Activated naive CD8-positive, alpha-beta T cell treated with anti-CD3 and anti-CD28 coated beads for 36 hours (primary cell): ENCODE measurements around the gene CD55. TPM values are rescaled to one million over a fixed set of nuclear protein-coding genes. Genes with fewer than 3 reads are reported as not detected.

Experiments used
- DNase-seq: peaks from one replicate; pipeline ENCODE4 v3.0.0; 2021
- H3K27ac Mint-ChIP-seq: one replicate; pipeline ENCODE4 v1.8.0; 2022; ENCODE audit warnings: mild to moderate bottlenecking, moderate library complexity, mixed read lengths
- H3K27me3 Mint-ChIP-seq: one replicate; pipeline ENCODE4 v1.8.0; 2022; ENCODE audit warnings: mild to moderate bottlenecking, mixed read lengths
- H3K36me3 Mint-ChIP-seq: one replicate; pipeline ENCODE4 v1.8.0; 2021; ENCODE audit warnings: mild to moderate bottlenecking, mixed read lengths
- H3K4me1 Mint-ChIP-seq: one replicate; pipeline ENCODE4 v1.8.0; 2021; ENCODE audit warnings: mixed read lengths
- H3K4me3 Mint-ChIP-seq: one replicate; pipeline ENCODE4 v1.8.0; 2022; ENCODE audit warnings: mild to moderate bottlenecking, moderate library complexity, mixed read lengths
- H3K9me3 Mint-ChIP-seq: one replicate; pipeline ENCODE4 v1.8.0; 2022; ENCODE audit warnings: mixed read lengths
- total RNA-seq, 2 experiments: library from RNA; stranded (reverse); gene quantifications; one replicate each; pipeline ENCODE4 v1.2.3, GENCODE V29; 2021

Gene CD55
- total RNA-seq, 2 experiments from 2014 or later: 84.0 to 84.1 TPM

GRCh38 chr1:207331354-207332313, 10.2 kb downstream of the CD55 start:
- DNase-seq: no peak
- peaks cover 67% of the 10 kb centered on the region for H3K4me1 Mint-ChIP-seq
- no peak overlapping the region for H3K27ac Mint-ChIP-seq
- no peak overlapping the region for H3K4me3 Mint-ChIP-seq
- peaks cover 2% of the 10 kb centered on the region for H3K27me3 Mint-ChIP-seq
- peaks cover 44% of the 10 kb centered on the region for H3K9me3 Mint-ChIP-seq
- peaks cover 90% of the 10 kb centered on the region for H3K36me3 Mint-ChIP-seq

- Mint-ChIP-seq H3K27me3 (peaks cover 5% of the 10 kb centered on the region), H3K9me3 (peaks cover 54% of the 10 kb centered on the region), H3K4me3 (no peak overlapping the region), H3K36me3 (peaks cover 90% of the 10 kb centered on the region), H3K27ac (peak overlapping the region; percentile 83), H3K4me1 (peaks cover 67% of the 10 kb centered on the region)
- no peak for DNase-seq
Observed at GRCh38 chr1:207333009-207333600, 11.6 kb downstream of the CD55 start.

GRCh38 chr1:207333620-207334019, 12.1 kb downstream of the CD55 start:
- peak overlapping the region; percentile 83 for H3K27ac Mint-ChIP-seq
- no peak for DNase-seq
- H3K4me1 Mint-ChIP-seq: peaks cover 65% of the 10 kb centered on the region
- peaks cover 5% of the 10 kb centered on the region for H3K27me3 Mint-ChIP-seq
- H3K9me3 Mint-ChIP-seq: peaks cover 52% of the 10 kb centered on the region
- no peak overlapping the region for H3K4me3 Mint-ChIP-seq
- H3K36me3 Mint-ChIP-seq: peaks cover 88% of the 10 kb centered on the region

- Mint-ChIP-seq H3K36me3 (peaks cover 88% of the 10 kb centered on the region), H3K27me3 (peaks cover 5% of the 10 kb centered on the region), H3K4me3 (no peak overlapping the region), H3K27ac (peak overlapping the region; percentile 95), H3K4me1 (peaks cover 61% of the 10 kb centered on the region), H3K9me3 (peaks cover 49% of the 10 kb centered on the region)
- DNase-seq: no peak
Observed at GRCh38 chr1:207334337-207334736, 12.9 kb downstream of the CD55 start.

- DNase-seq: no peak
- Mint-ChIP-seq H3K27me3 (peaks cover 5% of the 10 kb centered on the region), H3K4me3 (peak overlapping the region; percentile 2), H3K9me3 (peaks cover 48% of the 10 kb centered on the region), H3K27ac (peak overlapping the region; percentile 95), H3K36me3 (peaks cover 87% of the 10 kb centered on the region), H3K4me1 (peaks cover 58% of the 10 kb centered on the region)
Observed at GRCh38 chr1:207335138-207335537, 13.7 kb downstream of the CD55 start.

GRCh38 chr1:207335695-207336363, 14.4 kb downstream of the CD55 start:
- Mint-ChIP-seq H3K36me3 (peaks cover 88% of the 10 kb centered on the region), H3K9me3 (peaks cover 49% of the 10 kb centered on the region), H3K27me3 (peaks cover 5% of the 10 kb centered on the region), H3K27ac (peak overlapping the region; percentile 95), H3K4me3 (peak overlapping the region; percentile 19), H3K4me1 (peaks cover 56% of the 10 kb centered on the region)
- no peak for DNase-seq

GRCh38 chr1:207336559-207337467, 15.3 kb downstream of the CD55 start:
- peaks cover 90% of the 10 kb centered on the region for H3K36me3 Mint-ChIP-seq
- DNase-seq: peak; percentile 62
- peak overlapping the region; percentile 95 for H3K27ac Mint-ChIP-seq
- H3K27me3 Mint-ChIP-seq: peaks cover 5% of the 10 kb centered on the region
- H3K4me3 Mint-ChIP-seq: peak overlapping the region; percentile 56
- peaks cover 58% of the 10 kb centered on the region for H3K9me3 Mint-ChIP-seq
- H3K4me1 Mint-ChIP-seq: peaks cover 65% of the 10 kb centered on the region

- Mint-ChIP-seq H3K27ac (peak overlapping the region; percentile 87), H3K9me3 (peaks cover 42% of the 10 kb centered on the region), H3K4me3 (peak overlapping the region; percentile 42), H3K4me1 (peaks cover 74% of the 10 kb centered on the region), H3K27me3 (no peaks in the 10 kb centered on the region), H3K36me3 (peaks cover 95% of the 10 kb centered on the region)
- no peak for DNase-seq
Observed at GRCh38 chr1:207342332-207342731, 20.9 kb downstream of the CD55 start.

- no peak for DNase-seq
- peak overlapping the region; percentile 87 for H3K27ac Mint-ChIP-seq
- no peak overlapping the region for H3K4me3 Mint-ChIP-seq
- no peaks in the 10 kb centered on the region for H3K27me3 Mint-ChIP-seq
- H3K4me1 Mint-ChIP-seq: peaks cover 76% of the 10 kb centered on the region
- H3K36me3 Mint-ChIP-seq: peaks cover 96% of the 10 kb centered on the region
- peaks cover 44% of the 10 kb centered on the region for H3K9me3 Mint-ChIP-seq
Observed at GRCh38 chr1:207343675-207344074, 22.2 kb downstream of the CD55 start.

GRCh38 chr1:207344221-207344620, 22.7 kb downstream of the CD55 start:
- Mint-ChIP-seq H3K27me3 (no peaks in the 10 kb centered on the region), H3K27ac (peak overlapping the region; percentile 87), H3K9me3 (peaks cover 46% of the 10 kb centered on the region), H3K4me1 (peaks cover 76% of the 10 kb centered on the region), H3K36me3 (peaks cover 96% of the 10 kb centered on the region), H3K4me3 (peak overlapping the region; percentile 19)
- no peak for DNase-seq

GRCh38 chr1:207345644-207346477, 24.4 kb downstream of the CD55 start:
- Mint-ChIP-seq H3K27ac (peak overlapping the region; percentile 72), H3K4me3 (peak overlapping the region; percentile 48)
- no peak for DNase-seq

GRCh38 chr1:207346513-207346912, 25.0 kb downstream of the CD55 start:
- H3K9me3 Mint-ChIP-seq: peaks cover 49% of the 10 kb centered on the region
- H3K4me1 Mint-ChIP-seq: peaks cover 83% of the 10 kb centered on the region
- DNase-seq: no peak
- H3K4me3 Mint-ChIP-seq: no peak overlapping the region
- H3K36me3 Mint-ChIP-seq: peaks cover 96% of the 10 kb centered on the region
- no peaks in the 10 kb centered on the region for H3K27me3 Mint-ChIP-seq
- peak overlapping the region; percentile 72 for H3K27ac Mint-ChIP-seq

More at GRCh38 chr1:207345644-207346477, 24.4 kb downstream of the CD55 start:
- H3K9me3 Mint-ChIP-seq: peaks cover 50% of the 10 kb centered on the region
- H3K27me3 Mint-ChIP-seq: no peaks in the 10 kb centered on the region
- H3K4me1 Mint-ChIP-seq: peaks cover 84% of the 10 kb centered on the region
- peaks cover 97% of the 10 kb centered on the region for H3K36me3 Mint-ChIP-seq

- Mint-ChIP-seq H3K27me3 (no peaks in the 10 kb centered on the region), H3K4me1 (peaks cover 71% of the 10 kb centered on the region), H3K4me3 (no peak overlapping the region), H3K27ac (no peak overlapping the region), H3K9me3 (peaks cover 28% of the 10 kb centered on the region), H3K36me3 (peaks cover 82% of the 10 kb centered on the region)
- no peak for DNase-seq
Observed at GRCh38 chr1:207349979-207350378, 28.5 kb downstream of the CD55 start.
